ENCODE measurements around the gene CAMK1D. TPM values are rescaled to one million over a fixed set of nuclear protein-coding genes. Genes with fewer than 3 reads are reported as not detected.

The CAMK1D gene
- polyA plus RNA-seq, 10 donors = 3.3 to 8.2 (median 5.1) TPM

- DNase-seq = no peak
These were observed 201.6 kb downstream of the CAMK1D start for GRCh38 chr10:12550994-12551393.

- no peak for DNase-seq
These were observed 206.7 kb downstream of the CAMK1D start for GRCh38 chr10:12556039-12556438.

- no peak for DNase-seq
These were observed 210.3 kb downstream of the CAMK1D start for GRCh38 chr10:12559578-12560178.

GRCh38 chr10:12561307-12561706 lies 212.0 kb downstream of the CAMK1D start:
- no peak for DNase-seq

- no peak for DNase-seq
These were observed 212.4 kb downstream of the CAMK1D start for GRCh38 chr10:12561720-12562119.

GRCh38 chr10:12563489-12563888 lies 214.1 kb downstream of the CAMK1D start:
- DNase-seq = no peak

GRCh38 chr10:12564173-12564572 lies 214.8 kb downstream of the CAMK1D start:
- DNase-seq = no peak

GRCh38 chr10:12566161-12567115 lies 217.1 kb downstream of the CAMK1D start:
- DNase-seq = peak; percentile 53 to 83 (median 70)

- DNase-seq = peak in 1 of 3 donors; percentile 40
These were observed 219.2 kb downstream of the CAMK1D start for GRCh38 chr10:12568391-12569009.

- no peak for DNase-seq
These were observed 222.9 kb downstream of the CAMK1D start for GRCh38 chr10:12572281-12572680.

GRCh38 chr10:12577610-12578009 lies 228.3 kb downstream of the CAMK1D start:
- no peak for DNase-seq

- DNase-seq = no peak
These were observed 230.9 kb downstream of the CAMK1D start for GRCh38 chr10:12579954-12580858.

- DNase-seq = no peak
These were observed 234.7 kb downstream of the CAMK1D start for GRCh38 chr10:12583891-12584595.

GRCh38 chr10:12586741-12587140 lies 237.4 kb downstream of the CAMK1D start:
- no peak for DNase-seq

GRCh38 chr10:12587451-12587888 lies 238.1 kb downstream of the CAMK1D start:
- peak in 1 of 3 donors; percentile 52 for DNase-seq

- DNase-seq = peak in 1 of 3 donors; percentile 32
These were observed 238.9 kb downstream of the CAMK1D start for GRCh38 chr10:12588091-12588860.

- no peak for DNase-seq
These were observed 239.9 kb downstream of the CAMK1D start for GRCh38 chr10:12589291-12589690.

- DNase-seq = peak in 1 of 3 donors; percentile 25
These were observed 240.4 kb downstream of the CAMK1D start for GRCh38 chr10:12589791-12590190.

GRCh38 chr10:12590675-12591659 lies 241.6 kb downstream of the CAMK1D start:
- DNase-seq = no peak

Data from muscle of back (tissue), 11 donors.